H9 (cell line): ENCODE data around the gene CSTF1. TPM values are rescaled to one million over a fixed set of nuclear protein-coding genes. Genes with fewer than 3 reads are reported as not detected.
A peak's percentile ranks its signal among the peaks of the same experiment; 100 is the strongest.

Source experiments
- DNase-seq: peaks from one replicate; pipeline ENCODE4 v3.0.0-alpha.2; 2017
- H2AFZ ChIP-seq: one replicate; pipeline ENCODE4 v1.6.1; 2013; ENCODE audit warnings: mild to moderate bottlenecking, low read length, control low read depth, moderate library complexity
- H2AK5ac ChIP-seq: 2 replicates; pipeline ENCODE4 v1.6.1; 2013; ENCODE audit warnings: low read length, control low read depth, mixed read lengths; ENCODE audit not compliant: insufficient read length
- H2BK120ac ChIP-seq: one replicate; pipeline ENCODE4 v1.6.1; 2013; ENCODE audit warnings: low read depth, mild to moderate bottlenecking, low read length, control low read depth, inconsistent platforms; ENCODE audit not compliant: poor library complexity, severe bottlenecking
- H2BK12ac ChIP-seq: 2 replicates; pipeline ENCODE4 v1.6.1; 2013; ENCODE audit warnings: low read length, control low read depth, mixed read lengths, low read depth; ENCODE audit not compliant: insufficient read length
- H2BK15ac ChIP-seq: 2 replicates; pipeline ENCODE4 v1.6.1; 2013; ENCODE audit warnings: low read depth, low read length, control low read depth
- H2BK20ac ChIP-seq: one replicate; pipeline ENCODE4 v1.6.1; 2013; ENCODE audit warnings: low read depth, mild to moderate bottlenecking, low read length, control low read depth, inconsistent platforms; ENCODE audit not compliant: poor library complexity, severe bottlenecking
- H2BK5ac ChIP-seq: 2 replicates; pipeline ENCODE4 v1.6.1; 2013; ENCODE audit warnings: low read length, control low read depth, mixed read lengths; ENCODE audit not compliant: insufficient read length
- H3K14ac ChIP-seq: 2 replicates; pipeline ENCODE4 v1.6.1; 2013; ENCODE audit warnings: low read length, control low read depth; ENCODE audit not compliant: insufficient read depth
- H3K18ac ChIP-seq: 2 replicates; pipeline ENCODE4 v1.6.1; 2013; ENCODE audit warnings: low read depth, mild to moderate bottlenecking, mixed read lengths, low read length, control low read depth; ENCODE audit not compliant: insufficient read length
- H3K23ac ChIP-seq: 2 replicates; pipeline ENCODE4 v1.6.1; 2013; ENCODE audit warnings: low read length, control low read depth, mixed read lengths, low read depth; ENCODE audit not compliant: insufficient read length
- H3K23me2 ChIP-seq: 2 replicates; pipeline ENCODE4 v1.6.1; 2013; ENCODE audit warnings: low read depth, mild to moderate bottlenecking, mixed read lengths, low read length, control low read depth; ENCODE audit not compliant: insufficient read length, poor library complexity, severe bottlenecking
- H3K27ac ChIP-seq: 2 replicates; pipeline ENCODE4 v1.5.1; 2013; ENCODE audit warnings: low read length, control low read depth, mixed read lengths, low read depth; ENCODE audit not compliant: insufficient read length
- H3K27me3 ChIP-seq: 2 replicates; pipeline ENCODE4 v1.6.1; 2013; ENCODE audit warnings: low read length, control low read depth, inconsistent platforms; ENCODE audit not compliant: insufficient read depth
- H3K4ac ChIP-seq: 2 replicates; pipeline ENCODE4 v1.6.1; 2013; ENCODE audit warnings: low read depth, mild to moderate bottlenecking, control low read depth, inconsistent platforms, low read length, moderate library complexity
- H3K4me1 ChIP-seq: 2 replicates; pipeline ENCODE4 v1.6.1; 2013; ENCODE audit warnings: low read length, control low read depth, inconsistent platforms; ENCODE audit not compliant: insufficient read depth
- H3K4me2 ChIP-seq: 2 replicates; pipeline ENCODE4 v1.6.1; 2013; ENCODE audit warnings: low read length, control low read depth, mixed read lengths; ENCODE audit not compliant: insufficient read length, insufficient read depth
- H3K56ac ChIP-seq: 2 replicates; pipeline ENCODE4 v1.6.1; 2013; ENCODE audit warnings: low read depth, mild to moderate bottlenecking, mixed read lengths, low read length, control low read depth; ENCODE audit not compliant: insufficient read length
- H3K79me1 ChIP-seq: 2 replicates; pipeline ENCODE4 v1.6.1; 2013; ENCODE audit warnings: low read depth, mild to moderate bottlenecking, moderate library complexity, low read length, control low read depth, inconsistent platforms; ENCODE audit not compliant: insufficient read depth, poor library complexity, severe bottlenecking
- H3K79me2 ChIP-seq: 2 replicates; pipeline ENCODE4 v1.6.1; 2013; ENCODE audit warnings: low read length, control low read depth, inconsistent platforms; ENCODE audit not compliant: insufficient read depth
- H3K9ac ChIP-seq: 2 replicates; pipeline ENCODE4 v1.6.1; 2013; ENCODE audit warnings: low read length, control low read depth, mixed read lengths; ENCODE audit not compliant: insufficient read length; ENCODE audit errors: extremely low read depth
- H3K9me3 ChIP-seq: one replicate; pipeline ENCODE4 v1.6.1; 2013; ENCODE audit warnings: low read depth, low read length, inconsistent platforms; ENCODE audit not compliant: control insufficient read depth
- H3T11ph ChIP-seq: one replicate; pipeline ENCODE4 v1.6.1; 2013; ENCODE audit warnings: mild to moderate bottlenecking, low read length, control low read depth, inconsistent platforms
- H4K20me1 ChIP-seq: one replicate; pipeline ENCODE4 v1.6.1; 2013; ENCODE audit not compliant: control insufficient read depth, insufficient read length, insufficient read depth
- H4K5ac ChIP-seq: 2 replicates; pipeline ENCODE4 v1.6.1; 2013; ENCODE audit warnings: low read depth, mild to moderate bottlenecking, mixed read lengths, low read length, control low read depth; ENCODE audit not compliant: insufficient read length
- H4K8ac ChIP-seq: replicated peaks from 2 replicates; pipeline ENCODE4 v1.6.1; 2013; ENCODE audit warnings: low read length, control low read depth, mixed read lengths, low read depth; ENCODE audit not compliant: insufficient read length
- H4K91ac ChIP-seq: 2 replicates; pipeline ENCODE4 v1.6.1; 2013; ENCODE audit warnings: low read depth, mild to moderate bottlenecking, moderate library complexity, mixed read lengths, low read length, control low read depth; ENCODE audit not compliant: insufficient read length
- H3K27ac Mint-ChIP-seq, 3 experiments: 2 replicates in 2 of 3; 3 replicates in 1 of 3; pipeline ENCODE4 v1.8.0; 2020 to 2021; ENCODE audit warnings: mixed read lengths in 3 of 3, mild to moderate bottlenecking in 1 of 3, moderate library complexity in 1 of 3
- H3K27me3 Mint-ChIP-seq: 2 replicates; pipeline ENCODE4 v1.8.0; 2021; ENCODE audit warnings: low read depth, mild to moderate bottlenecking, moderate library complexity, mixed read lengths
- H3K36me3 Mint-ChIP-seq, 3 experiments: 2 replicates in 2 of 3; 3 replicates in 1 of 3; pipeline ENCODE4 v1.8.0; 2020 to 2021; ENCODE audit warnings: low read depth in 3 of 3, mixed read lengths in 3 of 3; ENCODE audit not compliant: insufficient read depth in 1 of 3
- H3K4me1 Mint-ChIP-seq, 2 experiments: 2 replicates each; pipeline ENCODE4 v1.8.0; 2020; ENCODE audit warnings: mixed read lengths in 2 of 2
- H3K4me3 Mint-ChIP-seq, 2 experiments: 2 replicates in 1 of 2; 3 replicates in 1 of 2; pipeline ENCODE4 v1.8.0; 2020 to 2021; ENCODE audit warnings: mild to moderate bottlenecking in 2 of 2, mixed read lengths in 2 of 2, moderate library complexity in 1 of 2
- H3K9me3 Mint-ChIP-seq, 2 experiments: 2 replicates in 1 of 2; 3 replicates in 1 of 2; pipeline ENCODE4 v1.8.0; 2020; ENCODE audit warnings: mild to moderate bottlenecking in 2 of 2, mixed read lengths in 2 of 2, moderate library complexity in 1 of 2
- CTCF ChIP-seq: fragments of 200-600 bp; sonication (generic); conservative IDR thresholded peaks from 3 replicates; pipeline ENCODE4 v1.8.0; 2021; ENCODE audit warnings: antibody characterized with exemption, mild to moderate bottlenecking
- WGBS: extraction: QIAGEN DNeasy Blood & Tissue Kit; methylation state at CpG from one replicate; pipeline ENCODE4 v1.1.7; 2013; ENCODE audit warnings: missing lambda C conversion rate, low lambda C conversion rate, mixed read lengths; ENCODE audit not compliant: insufficient read length; ENCODE audit errors: extremely low coverage; 5-methylcytosine and 5-hydroxymethylcytosine counted together
- total RNA-seq: library from RNA; stranded (reverse); gene quantifications from 2 replicates; pipeline ENCODE4 v1.2.1, GENCODE V29; 2021

The CSTF1 gene
- total RNA-seq, 1 experiment from 2014 or later, result 72.9 TPM

GRCh38 chr20:56360133-56360907 is 32.1 kb upstream of the CSTF1 start:
- Mint-ChIP-seq H3K4me1 (peaks cover 19 to 23% of the 10 kb centered on the region in 2 experiments), H3K9me3 (no peaks in the 10 kb centered on the region), H3K4me3 (peak overlapping the region; percentile 75 to 79), H3K27ac (peak overlapping the region in 1 of 3 experiments; percentile 91; a peak in 2 of 7 replicates), H3K36me3 (peaks cover 0 to 2% (median 0%) of the 10 kb centered on the region in 3 experiments; a peak in 3 of 7 replicates), H3K27me3 (no peaks in the 10 kb centered on the region; the same call in 1 of the 2 replicates)
- H3K79me1 ChIP-seq, result no peaks in the 10 kb centered on the region
- H4K5ac ChIP-seq, result no peak overlapping the region
- no peak overlapping the region for H2BK15ac ChIP-seq
- H3K79me2 ChIP-seq, result no peaks in the 10 kb centered on the region
- H2BK20ac ChIP-seq, result no peak overlapping the region
- H4K91ac ChIP-seq, result no peak overlapping the region
- no peak overlapping the region for H3K4ac ChIP-seq
- no peak overlapping the region for H3K23ac ChIP-seq
- H4K20me1 ChIP-seq, result no peaks in the 10 kb centered on the region
- H3K4me2 ChIP-seq, result peak overlapping the region; percentile 89
- no peaks in the 10 kb centered on the region for H3K27me3 ChIP-seq
- H2BK12ac ChIP-seq, result no peak overlapping the region
- WGBS, result no CpG with 5 or more reads among the region's 14 CpGs
- H3K56ac ChIP-seq, result no peak overlapping the region
- H3K27ac ChIP-seq, result no peak overlapping the region
- no peaks in the 10 kb centered on the region for H3K4me1 ChIP-seq
- H3K18ac ChIP-seq, result no peak overlapping the region
- H2AFZ ChIP-seq, result no peak overlapping the region
- no peak overlapping the region for H4K8ac ChIP-seq
- H3K23me2 ChIP-seq, result peaks cover 11% of the 10 kb centered on the region
- no peak for DNase-seq
- no peak overlapping the region for H3T11ph ChIP-seq
- H3K9me3 ChIP-seq, result no peaks in the 10 kb centered on the region
- no peak overlapping the region for H3K9ac ChIP-seq
- H3K14ac ChIP-seq, result no peak overlapping the region
- no peak for TF ChIP-seq CTCF
- H2BK120ac ChIP-seq, result no peak overlapping the region
- no peak overlapping the region for H2BK5ac ChIP-seq
- no peak overlapping the region for H2AK5ac ChIP-seq
